ENCODE measurements around the gene NRG2.

NRG2 gene

DNA sequence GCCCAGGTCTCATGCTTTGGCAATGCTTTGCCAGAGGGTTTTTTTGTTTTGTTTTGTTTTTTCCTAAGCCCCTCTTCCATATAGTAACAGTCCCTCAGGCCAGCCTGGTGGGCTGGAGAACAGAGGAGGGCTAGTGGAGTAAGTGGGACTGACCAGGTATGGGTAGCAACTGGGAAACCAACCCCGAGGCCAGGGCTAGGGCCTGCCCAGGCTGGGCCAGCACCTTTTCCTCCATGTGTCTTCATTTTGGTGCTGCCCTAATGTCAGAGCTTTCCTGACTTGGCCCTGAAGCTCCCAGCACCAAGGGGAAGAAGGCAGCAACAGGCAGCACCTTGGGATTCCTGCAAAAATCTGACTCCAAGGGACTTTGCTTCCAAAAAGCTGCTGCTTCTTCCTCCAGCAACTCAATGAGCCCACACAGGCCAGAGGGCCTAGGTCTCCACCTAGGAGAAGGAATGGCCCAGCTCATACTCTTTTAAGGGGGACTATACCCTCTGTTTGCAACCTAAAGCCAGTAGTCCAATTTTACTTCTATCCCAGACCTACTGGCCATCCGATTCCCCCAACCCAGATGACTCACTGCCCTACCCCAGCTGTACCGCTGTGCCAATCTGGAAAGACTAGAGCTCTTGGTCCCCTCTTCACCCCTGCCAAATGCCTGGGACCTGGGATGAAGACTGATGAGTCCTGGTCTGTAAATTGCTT is 142.4 kb downstream of the NRG2 start:
- no peak for TF ChIP-seq POLR2A (IDR thresholded peaks at IDR 0.05; ENCODE audit: low read depth, low read length)
- FAIRE-seq = no peak
- DNase-seq (ENCODE audit: insufficient read length, low spot score) = no peak

DNA sequence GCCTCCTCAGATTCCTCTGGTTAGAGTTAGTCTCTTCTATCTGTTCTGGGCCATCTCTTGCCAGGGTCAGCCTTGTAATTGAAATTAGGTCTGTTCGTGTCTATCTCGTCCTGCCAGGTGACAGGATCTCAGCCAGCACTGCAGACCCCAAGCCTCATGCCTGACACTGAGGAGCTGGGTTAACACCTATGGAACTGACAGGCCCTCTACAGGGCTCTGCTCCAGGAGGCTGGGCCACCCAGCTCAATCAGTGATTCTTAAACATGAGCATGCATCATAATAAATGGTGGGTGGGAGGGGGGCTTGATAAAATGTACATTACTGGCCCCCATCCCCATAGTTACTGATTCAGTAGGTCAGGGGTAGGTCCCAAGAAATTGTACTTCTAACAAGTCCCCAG is 144.1 kb downstream of the NRG2 start:
- TF ChIP-seq POLR2A (IDR thresholded peaks at IDR 0.05; ENCODE audit: low read depth, low read length) = no peak
- FAIRE-seq (no peak), DNase-seq (ENCODE audit: insufficient read length, low spot score) (no peak)

DNA sequence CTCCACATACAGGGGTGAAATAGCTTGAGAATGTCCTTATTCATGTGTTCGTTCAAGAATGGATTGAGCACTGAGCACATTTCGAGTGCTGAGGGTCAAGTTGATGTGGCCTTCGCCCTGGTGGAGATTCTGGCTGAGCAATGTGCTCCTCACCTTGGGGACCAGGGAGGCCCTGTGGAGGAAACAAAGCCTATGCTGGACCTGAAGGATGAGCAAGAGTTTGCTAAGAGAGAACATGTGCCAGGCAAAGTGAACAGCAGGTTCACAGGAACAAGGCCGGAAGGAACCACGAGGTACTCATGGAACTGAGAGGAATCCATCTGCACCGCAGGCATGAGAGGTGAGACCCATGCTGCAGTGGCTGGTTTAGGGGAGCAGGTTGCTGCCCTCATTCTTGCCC is 145.1 kb downstream of the NRG2 start:
- no peak for DNase-seq (ENCODE audit: insufficient read length, low spot score)
- no peak for FAIRE-seq
- TF ChIP-seq POLR2A (IDR thresholded peaks at IDR 0.05; ENCODE audit: low read depth, low read length) = no peak

DNA sequence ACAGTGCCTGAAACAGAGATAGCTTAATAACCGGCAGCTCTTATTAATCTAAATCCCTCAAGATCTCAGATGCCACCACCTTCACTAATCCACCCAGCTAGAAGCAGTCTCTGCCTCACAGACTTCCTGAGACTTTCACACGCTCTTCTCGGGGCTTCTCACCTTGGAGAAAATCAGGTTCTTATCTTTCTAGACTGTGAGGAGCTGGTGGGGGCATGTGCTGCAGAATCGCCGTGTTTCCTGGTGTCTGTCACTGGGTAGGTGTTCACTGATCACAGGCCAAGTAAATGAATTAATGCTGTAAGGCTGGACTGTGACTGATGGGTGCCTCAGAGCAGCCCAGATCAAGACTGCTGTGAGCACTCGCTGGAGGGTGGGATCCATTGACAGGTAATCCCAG is 145.8 kb downstream of the NRG2 start:
- no peak for DNase-seq (ENCODE audit: insufficient read length, low spot score)
- TF ChIP-seq POLR2A (IDR thresholded peaks at IDR 0.05; ENCODE audit: low read depth, low read length) = no peak

DNA sequence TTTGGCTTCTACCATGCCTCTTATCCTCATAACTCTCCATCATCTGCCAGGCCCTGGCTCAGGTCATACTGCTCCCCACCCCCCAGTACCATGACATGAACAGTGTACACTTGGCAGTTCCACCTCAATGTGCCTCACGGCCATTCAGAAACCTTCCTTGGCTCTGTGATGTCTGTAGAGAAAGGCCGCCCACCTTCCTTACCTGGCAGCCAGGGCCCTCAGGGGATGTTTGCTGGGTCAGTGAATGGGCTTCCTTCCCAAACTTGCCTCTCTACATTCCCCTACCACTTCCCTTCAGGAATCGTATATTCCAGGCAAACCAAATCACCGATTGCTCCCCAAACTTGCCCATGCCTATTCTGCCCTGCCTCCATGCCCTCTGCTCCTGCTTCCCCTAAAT is 146.4 kb downstream of the NRG2 start:
- DNase-seq (ENCODE audit: insufficient read length, low spot score) (no peak), FAIRE-seq (no peak)
- no peak for TF ChIP-seq POLR2A (IDR thresholded peaks at IDR 0.05; ENCODE audit: low read depth, low read length)

More for the DNA sequence above, 145.8 kb downstream of the NRG2 start:
- FAIRE-seq = no peak

DNA sequence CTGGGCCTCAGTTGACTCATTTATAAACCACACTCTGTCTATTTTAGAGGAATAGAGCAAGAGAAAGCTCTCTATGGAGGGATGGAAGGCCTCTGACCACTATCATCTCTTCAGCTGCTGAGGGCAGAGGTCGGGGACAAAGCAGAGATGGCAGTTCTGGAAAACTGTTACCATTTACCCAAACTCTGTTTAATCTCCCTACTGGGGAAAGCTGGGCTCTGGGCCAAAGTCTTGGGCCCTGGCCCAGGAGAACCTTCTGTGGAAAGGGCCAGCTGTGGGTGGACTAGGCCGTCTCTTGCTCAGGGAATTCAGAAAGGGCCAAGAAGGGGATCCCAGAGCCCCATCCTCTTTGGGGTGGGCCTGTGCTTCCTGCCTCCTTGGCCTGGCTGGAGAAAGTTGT is 147.5 kb downstream of the NRG2 start:
- no peak for DNase-seq (ENCODE audit: insufficient read length, low spot score)
- FAIRE-seq = no peak
- TF ChIP-seq POLR2A (IDR thresholded peaks at IDR 0.05; ENCODE audit: low read depth, low read length) = no peak

DNA sequence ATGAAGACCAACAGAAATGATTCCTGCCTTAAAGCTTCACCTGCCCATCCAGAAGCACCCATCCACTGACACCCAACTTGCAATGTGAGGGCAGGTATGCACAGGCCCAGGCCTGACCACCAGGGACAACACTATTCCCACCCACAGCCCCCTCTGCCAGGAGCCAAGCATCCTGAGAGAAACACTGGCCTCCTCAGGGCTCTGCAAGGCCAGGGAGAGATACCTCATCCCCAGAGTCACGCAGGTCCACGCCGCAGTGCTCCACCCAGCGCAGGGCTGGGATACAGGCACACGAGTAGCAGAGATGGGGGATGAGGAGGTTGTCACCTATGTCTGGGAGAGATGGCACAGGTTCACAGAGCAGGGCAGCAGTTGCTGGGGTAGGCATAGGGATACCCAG is 148.1 kb downstream of the NRG2 start:
- DNase-seq (ENCODE audit: insufficient read length, low spot score) (no peak), FAIRE-seq (no peak)
- no peak for TF ChIP-seq POLR2A (IDR thresholded peaks at IDR 0.05; ENCODE audit: low read depth, low read length)

DNA sequence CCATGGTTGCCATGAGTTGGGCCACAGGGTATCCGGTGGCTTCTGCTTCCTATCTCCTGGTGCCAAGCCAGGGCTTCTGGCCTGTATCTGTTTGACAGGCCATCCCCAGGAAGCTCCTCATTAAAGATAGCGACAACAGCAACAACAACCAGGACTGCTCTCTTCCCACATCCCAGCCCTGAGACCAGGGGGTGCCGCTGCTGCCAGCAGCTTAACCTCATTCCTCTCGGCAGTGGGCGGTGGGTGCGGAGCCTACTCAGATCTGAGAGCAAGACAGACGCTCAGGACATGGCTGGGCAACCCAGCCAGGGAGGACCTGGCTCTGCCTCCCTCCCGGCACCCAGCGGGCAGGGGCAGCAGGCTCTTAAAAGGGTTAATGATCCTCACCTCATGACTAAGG is 149.2 kb downstream of the NRG2 start:
- DNase-seq (ENCODE audit: insufficient read length, low spot score) (no peak), FAIRE-seq (no peak)
- TF ChIP-seq POLR2A (IDR thresholded peaks at IDR 0.05; ENCODE audit: low read depth, low read length) = no peak

DNA sequence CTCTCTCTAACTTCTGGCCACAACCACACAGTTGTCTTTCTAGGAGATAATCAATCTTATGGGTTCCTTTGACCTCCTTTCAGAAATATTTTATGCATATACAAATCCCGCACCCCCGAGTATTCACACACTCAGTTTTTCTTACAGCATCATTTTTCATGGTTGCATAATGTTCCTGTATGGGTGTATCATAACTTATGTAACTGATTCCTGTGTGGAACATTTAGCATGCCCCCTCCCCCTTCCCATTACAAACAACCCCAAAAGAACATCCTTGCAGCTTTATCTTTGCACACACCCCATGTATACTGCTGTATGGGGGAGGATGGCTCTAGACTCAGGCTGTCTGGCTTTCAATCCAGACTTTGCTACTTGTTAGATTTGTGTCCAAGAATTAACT is 153.7 kb downstream of the NRG2 start:
- FAIRE-seq (no peak), DNase-seq (ENCODE audit: insufficient read length, low spot score) (no peak)
- TF ChIP-seq POLR2A (IDR thresholded peaks at IDR 0.05; ENCODE audit: low read depth, low read length) = no peak

DNA sequence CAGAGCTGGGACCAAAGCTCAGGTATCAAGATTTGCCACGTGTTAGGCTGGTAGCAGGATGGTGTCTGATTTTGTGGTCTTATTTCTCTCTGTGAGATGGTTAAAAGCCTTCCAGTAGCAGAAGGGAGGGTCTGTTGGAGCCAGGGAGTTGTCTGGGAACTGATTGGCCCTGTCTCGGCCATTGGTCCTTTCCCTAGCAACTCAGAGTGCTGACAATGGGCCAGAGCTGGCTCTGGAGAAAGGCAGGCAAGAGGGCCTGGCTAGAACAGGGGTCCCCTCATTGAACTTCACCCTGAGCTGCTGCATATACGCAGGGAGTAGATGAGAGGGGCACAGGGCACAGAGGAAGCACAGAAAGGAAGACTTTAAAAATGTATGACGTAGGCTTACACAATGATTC is 154.7 kb downstream of the NRG2 start:
- no peak for FAIRE-seq
- DNase-seq (ENCODE audit: insufficient read length, low spot score) = no peak
- TF ChIP-seq POLR2A (IDR thresholded peaks at IDR 0.05; ENCODE audit: low read depth, low read length) = no peak

DNA sequence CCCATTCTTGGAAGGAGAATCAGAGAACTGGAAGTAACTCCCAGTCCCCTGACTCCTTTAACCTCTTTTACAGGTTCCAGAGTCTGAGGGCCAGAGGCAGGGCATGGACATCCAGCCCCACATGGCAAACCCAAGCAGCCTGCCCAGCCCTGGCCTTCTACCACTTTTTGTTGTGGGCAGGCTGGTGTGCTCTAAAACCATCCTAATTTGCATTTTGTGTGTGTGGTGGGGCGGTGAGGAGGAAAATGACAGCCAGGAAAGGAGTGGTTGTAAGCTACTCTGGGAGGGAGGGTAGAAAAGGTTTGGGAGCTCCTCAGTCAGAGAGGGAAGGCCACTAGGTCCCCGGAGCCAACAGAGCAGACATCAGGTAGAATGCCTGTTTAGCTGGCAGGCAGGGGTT is 156.9 kb downstream of the NRG2 start:
- no peak for FAIRE-seq
- TF ChIP-seq POLR2A (IDR thresholded peaks at IDR 0.05; ENCODE audit: low read depth, low read length) = no peak
- no peak for DNase-seq (ENCODE audit: insufficient read length, low spot score)

DNA sequence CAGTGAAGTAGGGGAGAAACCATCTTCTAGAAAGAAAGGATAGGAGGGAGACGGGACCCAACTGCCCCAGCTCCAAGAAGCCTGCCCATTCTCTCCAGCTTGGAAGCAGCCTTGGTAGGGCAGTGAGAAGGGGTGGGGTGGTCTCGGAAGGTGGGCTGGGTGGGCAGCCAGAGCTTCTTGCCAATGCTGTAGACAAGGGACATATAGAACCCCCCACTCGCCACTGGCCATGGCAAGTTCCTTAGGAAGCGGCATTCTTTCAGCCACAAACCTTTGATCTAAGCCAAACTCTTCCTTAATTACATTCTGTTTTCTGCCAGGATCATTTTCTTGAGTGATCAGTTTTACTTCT is 157.3 kb downstream of the NRG2 start:
- DNase-seq (ENCODE audit: insufficient read length, low spot score) (no peak), FAIRE-seq (no peak)
- TF ChIP-seq POLR2A (IDR thresholded peaks at IDR 0.05; ENCODE audit: low read depth, low read length) = no peak

DNA sequence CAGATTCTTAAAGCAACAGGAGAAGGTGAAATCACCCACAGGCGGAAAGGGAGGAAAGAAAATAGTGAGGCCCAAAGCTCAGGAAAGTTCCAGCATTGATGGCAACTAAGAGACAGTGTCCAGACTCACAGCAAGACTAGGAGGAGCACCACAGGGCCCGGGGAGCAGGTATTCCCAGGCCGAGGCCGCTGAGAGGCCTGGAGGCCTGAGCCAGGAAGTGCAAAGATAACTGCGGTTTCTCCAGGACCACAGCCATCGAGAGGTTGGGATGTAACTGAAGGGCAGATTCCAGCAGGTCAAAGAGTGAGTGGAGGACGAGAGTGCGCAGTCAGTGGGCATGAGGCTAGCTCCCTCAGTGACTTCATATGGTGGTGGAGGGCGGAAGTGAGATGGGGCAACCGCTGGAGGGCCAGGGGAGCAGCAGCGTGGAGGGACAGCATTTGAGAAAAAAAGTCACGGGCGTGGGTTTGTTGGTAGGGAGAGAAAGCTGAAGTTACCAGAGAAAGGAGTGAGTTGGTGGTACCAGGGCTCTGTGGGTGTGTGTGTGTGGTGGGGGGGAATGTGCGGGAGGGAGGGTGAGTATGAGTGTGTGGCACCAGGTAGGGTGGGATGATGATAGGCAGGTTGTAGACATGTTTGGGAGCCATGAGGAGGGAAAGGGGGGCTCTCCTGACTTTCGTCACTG is 157.8 kb downstream of the NRG2 start:
- DNase-seq (ENCODE audit: insufficient read length, low spot score) = no peak
- FAIRE-seq = no peak
- no peak for TF ChIP-seq POLR2A (IDR thresholded peaks at IDR 0.05; ENCODE audit: low read depth, low read length)

DNA sequence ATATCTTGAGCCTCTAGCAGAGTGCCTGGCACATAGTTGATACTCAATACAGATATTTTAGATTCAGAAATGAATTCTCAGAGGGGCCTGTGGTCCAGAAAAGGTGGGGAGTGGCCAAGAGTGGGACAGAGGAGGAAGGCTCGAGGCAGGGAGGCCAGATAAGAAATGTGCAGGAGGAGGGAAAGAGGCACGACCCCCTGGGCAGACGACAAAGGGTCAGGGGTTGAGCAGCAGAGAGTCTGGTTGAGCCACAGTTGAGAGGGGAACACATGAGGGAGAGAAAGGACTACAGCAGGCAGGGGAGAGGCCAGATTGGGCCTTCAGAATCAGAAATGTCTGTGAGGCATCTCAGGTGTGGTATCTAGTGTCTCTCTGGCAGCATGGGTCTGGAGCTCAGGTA is 158.4 kb downstream of the NRG2 start:
- TF ChIP-seq POLR2A (IDR thresholded peaks at IDR 0.05; ENCODE audit: low read depth, low read length) = no peak
- no peak for FAIRE-seq
- no peak for DNase-seq (ENCODE audit: insufficient read length, low spot score)

DNA sequence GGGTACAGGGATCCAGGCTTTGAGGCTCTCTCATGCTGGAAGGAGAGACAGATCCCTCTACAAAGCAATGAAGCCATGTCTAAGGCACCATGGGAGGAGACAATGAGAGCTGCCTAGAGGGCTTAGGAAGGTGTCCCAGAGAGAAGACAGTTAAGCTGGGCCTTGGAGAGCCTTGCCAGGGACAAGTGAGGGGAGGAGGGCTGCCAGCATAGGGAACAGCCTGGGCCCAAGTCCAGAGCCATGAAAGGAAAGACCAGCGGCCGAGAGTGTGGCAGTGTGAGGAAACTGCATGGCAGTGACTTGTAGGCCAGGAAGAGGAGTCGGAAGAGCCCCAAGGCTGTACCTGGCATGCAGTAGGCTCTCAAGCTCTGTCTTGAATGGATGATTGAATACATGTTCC is 159.0 kb downstream of the NRG2 start:
- FAIRE-seq (no peak), DNase-seq (ENCODE audit: insufficient read length, low spot score) (no peak)
- no peak for TF ChIP-seq POLR2A (IDR thresholded peaks at IDR 0.05; ENCODE audit: low read depth, low read length)

Data from H54 (cell line).